GM19351 (cell line): ENCODE measurements around the gene IRF5.
"Not testable (repeated sequence)": the region's sequence is repeated elsewhere in the genome, so short reads cannot be mapped to it uniquely, and the experiment has no call there.

Source experiments
- ATAC-seq: cut with Tn5 transposase; IDR thresholded peaks from one replicate; pipeline ENCODE4 v1.9.1; 2021; ENCODE audit warnings: mild to moderate bottlenecking, moderate library complexity; ENCODE audit not compliant: unreplicated experiment

IRF5 gene

DNA sequence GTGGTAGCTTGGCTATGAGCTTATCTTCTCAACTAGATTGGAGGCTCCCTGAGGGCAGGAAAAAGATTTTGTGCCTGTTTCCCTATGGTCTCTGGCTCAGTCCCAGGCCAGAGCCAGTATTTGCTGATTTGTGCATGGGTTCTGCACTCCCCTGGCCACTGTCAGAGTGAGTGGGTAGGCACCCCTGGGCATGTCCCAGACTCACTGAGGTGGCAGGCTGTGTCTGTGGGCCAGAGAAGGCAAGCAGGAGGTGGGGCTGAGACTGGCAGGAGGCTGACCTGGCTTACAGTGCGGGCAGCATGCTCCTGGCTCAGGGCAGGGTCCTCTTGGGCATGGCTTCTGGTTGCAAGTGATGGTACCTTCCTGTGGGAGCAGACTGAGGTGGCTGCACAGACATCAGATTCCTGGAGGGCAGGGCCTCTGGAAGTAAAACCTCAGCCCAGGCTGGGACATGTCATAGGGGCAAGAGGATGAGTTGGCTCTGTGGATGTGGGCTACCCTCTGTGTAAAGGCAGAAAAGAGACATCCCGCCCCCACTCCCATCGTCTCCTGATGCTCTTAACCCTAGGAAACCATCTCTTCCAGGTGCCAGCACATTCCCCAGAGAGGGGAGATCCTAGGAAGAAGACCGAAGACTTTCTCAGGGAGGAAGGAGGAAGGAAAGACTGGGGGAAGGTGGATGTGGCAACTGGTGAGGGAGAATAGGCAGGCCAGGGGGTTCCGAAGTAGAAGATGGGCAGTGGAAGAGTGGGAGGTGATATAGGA, 31.5 kb upstream of the IRF5 start:
- no peak for ATAC-seq

DNA sequence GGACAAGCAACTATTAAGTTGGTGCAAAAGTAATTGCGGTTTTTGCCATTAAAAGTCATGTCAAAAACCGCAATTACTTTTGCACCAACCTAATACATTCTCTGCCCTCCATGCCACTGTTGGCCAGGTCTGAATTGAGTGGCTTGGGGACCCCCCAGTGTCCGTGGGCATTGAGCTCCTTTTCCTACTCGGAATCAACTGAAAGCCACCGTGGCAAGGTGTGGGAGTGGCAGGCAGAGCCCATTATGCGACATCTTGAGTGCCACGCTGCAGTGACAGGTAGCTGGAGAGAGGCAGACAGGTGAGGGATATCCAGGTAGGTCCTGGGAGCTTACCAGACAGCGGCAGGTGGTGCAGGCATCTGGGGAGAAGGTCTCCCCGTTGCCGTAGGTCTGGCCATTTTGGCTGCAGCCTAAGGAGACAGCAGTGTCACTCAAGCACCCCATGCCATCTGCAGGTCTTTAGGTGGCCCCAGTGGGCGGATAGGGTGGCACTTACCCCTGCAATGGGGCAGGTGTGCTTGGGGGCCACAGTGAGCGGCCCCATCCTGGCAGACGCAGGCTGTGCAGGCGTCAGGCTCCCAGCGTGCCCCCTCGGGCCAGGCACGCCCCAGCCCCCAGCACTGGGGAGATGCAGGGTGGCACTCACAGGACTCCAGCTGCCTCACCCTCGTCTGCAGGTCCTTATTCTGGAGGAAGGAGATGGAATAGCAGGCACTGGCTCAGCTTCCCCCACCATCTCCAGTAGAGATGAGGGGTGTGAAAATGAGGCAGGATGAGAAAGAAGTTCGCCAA, 30.8 kb upstream of the IRF5 start:
- no peak for ATAC-seq

DNA sequence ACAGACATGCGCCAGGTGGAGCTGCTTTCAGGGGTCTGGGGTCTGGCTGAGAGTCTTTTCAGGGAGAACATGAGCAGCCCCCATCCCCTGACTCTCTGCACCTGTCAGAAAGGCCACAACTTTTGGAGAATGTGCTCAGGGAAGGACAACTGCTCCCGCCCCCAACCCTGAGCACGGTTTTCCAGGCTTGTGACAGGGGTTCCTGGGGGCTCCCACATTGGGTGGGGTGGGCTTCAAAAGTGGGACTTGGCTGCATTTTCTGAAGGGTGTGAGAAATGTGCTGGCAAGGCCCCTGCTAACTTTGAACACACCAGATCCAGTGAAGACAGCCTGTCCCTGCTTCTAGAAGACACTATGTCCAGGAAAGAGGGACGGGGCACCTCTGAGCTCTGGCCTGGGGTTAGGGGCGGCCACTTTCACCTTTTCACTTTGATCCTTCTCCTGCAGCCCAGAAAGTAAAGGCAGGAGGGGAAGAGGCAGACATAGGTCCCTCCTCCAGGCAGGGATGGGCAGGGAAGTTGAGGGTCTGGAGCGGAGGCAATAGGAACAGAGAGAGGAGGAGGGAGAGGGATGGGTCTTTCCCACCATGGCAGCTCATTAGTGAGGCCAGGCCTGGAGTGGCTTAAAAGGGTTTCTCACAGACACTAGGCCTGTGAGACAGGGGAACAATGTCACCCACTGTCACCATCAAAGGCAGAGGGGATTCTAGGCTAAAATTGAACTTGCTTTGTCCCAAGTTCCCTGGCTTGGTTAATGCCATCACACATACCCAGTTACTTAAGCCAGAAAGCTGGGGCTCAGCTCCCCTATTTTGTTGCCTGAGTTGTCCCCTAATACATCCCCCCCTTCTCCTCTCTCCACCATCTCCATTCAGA, 28.7 kb upstream of the IRF5 start:
- ATAC-seq: no peak

DNA sequence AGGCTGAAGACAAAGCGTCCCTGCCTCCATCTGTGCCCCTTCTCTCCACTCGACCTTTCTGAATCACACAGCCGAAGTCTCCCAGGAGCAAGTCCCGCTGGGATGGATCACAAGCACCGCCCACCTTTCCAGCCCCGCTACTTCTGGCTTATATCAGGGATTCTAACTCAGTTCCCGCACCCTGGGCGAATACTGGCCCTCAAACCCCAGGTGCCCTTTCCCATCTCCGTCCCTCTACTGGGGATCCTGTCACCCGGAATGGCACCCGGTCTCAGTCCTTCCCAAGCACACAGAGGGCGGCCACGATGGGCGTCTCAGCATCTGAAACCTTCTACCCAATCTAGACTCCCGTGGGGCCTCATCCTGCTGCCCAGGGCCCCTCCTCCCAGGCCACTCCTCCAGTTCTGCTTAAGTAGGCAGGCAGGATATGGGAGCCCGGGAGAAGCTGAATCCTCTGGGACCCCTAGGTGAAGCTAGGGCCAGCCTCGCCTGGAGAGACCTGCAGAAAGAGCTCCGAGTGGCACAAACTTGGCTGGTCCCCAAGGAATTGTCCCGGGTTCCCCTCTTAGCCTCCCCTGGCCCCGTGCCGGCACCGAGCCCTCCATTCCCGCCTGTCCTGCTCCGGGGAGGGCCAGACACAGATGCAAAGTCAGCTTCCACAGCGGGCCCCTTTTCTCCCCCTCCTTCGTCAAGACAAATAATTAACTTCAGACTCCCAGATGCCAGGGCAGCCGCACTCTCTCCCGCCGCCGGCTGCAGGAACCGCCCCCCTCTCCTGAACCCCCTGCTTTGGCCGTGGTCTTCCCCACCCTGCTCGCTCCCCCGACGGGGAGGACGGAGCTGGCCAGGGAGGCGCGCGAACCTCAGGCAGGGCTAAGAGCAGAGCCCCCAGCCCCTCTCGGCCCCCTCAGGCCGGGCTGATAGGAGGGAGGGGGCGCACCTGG, 27.8 kb upstream of the IRF5 start:
- ATAC-seq: no peak

DNA sequence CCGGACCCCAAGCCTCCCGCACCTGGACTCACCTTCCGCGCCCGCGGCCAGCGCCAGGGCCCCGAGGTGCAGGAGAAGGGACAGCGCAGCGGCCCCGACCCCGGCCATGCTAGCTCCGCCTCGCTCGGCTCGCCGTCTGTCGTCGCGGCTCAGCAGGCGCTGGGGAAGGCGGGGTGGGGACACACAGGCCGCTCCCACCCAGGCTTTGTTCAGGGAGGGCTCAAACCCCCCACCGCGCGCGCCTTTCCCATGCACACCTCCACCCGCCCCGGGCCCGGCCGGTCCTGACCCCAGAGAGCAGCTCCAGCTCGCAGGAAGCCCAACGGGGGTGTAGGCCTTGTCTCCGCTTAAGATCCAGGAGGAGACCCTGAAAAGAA, 27.2 kb upstream of the IRF5 start, which contains the start of gene KCP:
Gene KCP, minus strand, starts transcription at position 141 of the 377 bp plus-strand sequence. Its CDS starts 33 bp downstream, at position 108.
- no peak for ATAC-seq

DNA sequence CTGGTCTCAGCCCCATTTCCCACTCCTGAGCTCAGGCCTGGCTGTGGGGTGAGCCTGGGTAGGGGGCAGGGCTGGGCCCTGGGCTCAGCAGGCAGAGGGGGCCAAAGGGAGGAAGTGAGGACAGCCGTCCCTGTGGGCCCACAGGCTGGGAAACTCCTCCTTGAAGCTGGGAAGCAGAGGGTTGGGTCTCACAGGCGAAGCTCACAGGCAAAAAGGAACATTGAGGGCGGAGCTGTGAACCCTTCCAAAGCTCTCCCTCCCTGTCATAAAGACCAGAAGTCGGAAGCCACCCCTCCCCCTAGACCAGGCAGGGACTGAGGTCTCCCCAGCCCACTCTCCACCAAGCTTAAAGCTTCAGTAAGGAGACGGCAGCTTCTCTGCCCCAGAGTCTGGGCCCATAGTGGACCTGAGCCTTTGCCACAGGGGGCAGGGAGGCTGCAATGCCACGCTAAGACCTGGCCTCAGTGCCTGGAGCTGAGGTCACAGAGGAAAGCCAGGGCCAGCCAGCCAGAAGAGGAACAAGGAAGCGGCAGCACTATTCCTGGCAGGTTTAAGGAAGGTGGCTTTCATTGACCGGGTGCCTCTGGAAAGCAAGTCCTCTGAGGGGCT, 26.2 kb upstream of the IRF5 start:
- no peak for ATAC-seq

DNA sequence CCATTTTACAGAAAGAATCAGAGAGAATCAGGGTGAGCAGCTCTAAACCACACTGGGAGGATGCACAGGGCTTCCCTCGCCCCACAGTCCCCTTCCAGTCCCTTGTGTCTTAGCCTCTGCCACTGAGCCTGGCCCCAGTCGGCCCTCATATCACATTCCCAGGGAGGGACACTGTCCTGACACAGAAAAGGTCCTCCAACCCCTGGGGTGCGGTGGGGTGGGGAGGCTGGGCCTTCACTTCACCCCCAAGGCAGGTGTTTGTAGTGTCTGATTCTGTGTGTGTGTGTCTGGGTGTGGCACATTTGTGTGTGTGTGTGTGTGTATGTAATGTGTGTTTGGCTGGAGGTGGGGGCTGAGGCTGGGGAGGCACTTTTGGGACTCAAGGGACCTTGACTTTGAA, 25.4 kb upstream of the IRF5 start:
- no peak for ATAC-seq

DNA sequence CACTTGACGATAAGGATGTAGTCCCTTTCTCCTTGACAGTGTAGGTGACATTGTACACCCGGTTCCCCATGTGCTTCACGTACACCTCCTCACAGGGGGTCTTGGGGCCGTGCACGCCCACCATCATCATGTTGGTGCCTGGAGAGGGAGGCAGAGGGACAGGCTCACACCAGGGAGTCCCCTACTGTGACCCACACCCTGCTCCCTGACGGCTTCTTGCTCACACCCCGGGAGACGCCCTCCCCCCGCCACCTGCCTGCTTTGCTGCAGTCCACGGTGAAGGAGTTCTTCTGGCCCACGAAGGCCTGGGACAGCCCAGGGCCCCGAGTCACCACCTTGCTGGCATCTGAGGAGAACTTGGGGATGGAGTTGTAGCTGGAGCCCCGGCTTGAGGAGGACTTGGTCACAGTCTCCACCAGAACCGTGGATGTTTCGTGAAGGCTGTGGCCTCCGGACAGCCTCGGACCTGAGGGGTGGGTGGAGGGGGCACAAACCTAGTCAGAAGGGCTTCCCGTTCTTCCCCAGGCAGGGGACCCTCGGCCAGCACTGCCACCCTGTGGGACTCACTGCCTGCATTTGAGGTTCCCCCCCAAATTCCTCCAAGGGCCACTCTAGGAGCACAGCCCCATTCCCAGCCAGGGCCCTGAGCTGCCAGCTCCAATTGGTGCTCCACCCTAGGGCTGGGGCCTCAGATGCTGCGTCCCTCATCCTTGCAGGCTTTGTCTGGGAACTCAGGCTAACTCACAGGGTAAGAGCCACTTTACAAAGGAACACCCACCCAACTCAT, 24.8 kb upstream of the IRF5 start:
- not testable (repeated sequence) for ATAC-seq

DNA sequence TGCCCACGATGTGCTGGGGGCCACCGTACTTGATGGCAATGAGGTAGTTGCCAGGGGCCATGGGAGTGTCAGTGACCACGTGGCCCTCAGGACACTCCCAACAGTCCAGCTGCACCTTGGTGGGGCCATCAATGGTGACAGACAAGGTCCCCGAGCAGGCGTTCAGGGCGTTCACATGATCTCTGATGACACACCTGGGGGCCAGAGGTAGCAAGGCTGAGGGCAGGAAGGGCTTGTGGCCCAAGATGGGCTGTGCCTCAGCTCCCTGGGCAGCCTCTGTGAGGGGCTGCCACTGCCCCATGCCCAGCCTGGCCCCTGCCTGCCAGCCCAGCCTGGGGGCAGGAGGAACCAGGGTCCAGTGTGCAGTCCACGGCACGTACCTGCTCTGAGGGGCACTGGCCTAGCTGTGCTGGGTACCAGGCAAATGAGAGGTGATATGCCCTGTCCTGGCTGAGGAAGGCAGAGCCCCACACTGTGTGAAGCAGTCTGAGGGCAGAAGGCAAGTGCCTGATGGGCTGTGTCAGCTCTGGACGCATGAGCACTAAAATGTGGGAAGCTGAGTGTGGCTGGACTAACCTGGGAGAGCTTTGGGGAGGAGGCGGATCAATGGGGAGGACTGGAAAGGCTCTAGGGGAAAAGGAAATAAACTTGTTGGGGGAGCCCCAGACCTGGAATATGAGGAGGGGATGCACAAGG, 23.7 kb upstream of the IRF5 start:
- no peak for ATAC-seq

DNA sequence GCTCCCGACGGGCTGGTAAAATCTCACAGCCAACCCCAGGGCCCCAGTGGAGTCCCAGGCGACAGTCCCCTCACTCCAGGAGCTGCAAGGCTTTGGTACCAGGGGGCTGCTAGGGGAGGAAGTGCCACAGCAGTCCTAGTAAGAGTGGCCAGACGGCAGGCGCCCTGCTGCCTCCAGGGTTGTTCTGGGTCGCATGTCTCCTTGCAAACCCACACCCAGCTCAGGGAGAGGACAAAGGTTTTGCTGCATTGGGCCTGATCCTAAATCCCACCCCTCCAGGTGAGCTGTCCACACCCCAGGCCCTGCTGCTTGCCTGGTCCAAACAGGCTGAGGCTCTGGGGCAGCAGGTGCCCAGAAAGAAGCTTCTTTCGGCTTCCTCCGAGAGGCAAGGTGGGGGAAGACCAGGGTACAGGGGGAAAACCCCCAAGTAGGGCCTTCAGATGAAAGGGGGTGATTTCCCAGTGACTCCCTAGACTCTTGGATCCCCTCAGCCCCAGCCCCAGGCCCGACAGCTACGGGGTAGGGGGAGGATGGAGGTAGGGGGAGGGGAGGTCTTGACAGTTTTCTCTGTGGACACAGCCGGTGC, 23.1 kb upstream of the IRF5 start:
- no peak for ATAC-seq

DNA sequence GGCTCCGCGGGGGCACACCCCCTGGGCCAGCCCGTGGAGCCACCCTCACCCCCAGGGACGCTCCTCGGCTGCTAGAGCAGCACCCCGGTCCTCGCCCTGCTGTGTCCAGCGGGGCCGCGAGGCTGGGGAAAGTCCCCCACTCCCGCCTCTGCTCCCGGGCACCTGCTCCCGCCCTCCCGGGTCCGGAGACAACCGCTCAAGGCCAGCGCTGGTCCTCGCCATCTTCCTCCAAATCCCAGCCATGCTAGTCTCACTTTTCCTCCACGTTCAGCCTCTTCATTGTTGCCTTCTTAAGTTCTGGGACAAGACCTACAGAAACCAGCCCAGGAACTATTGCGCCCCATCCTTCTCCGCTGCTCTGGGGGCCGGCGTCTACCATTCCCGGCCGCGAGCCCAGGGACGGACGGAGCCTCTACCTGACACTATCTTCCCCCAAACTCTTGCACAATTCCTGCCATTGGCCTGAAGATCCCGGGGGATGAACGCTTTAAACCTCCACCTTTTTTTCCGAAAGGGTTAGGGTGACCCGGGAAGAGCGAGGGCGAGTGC, 22.4 kb upstream of the IRF5 start:
- ATAC-seq: no peak

DNA sequence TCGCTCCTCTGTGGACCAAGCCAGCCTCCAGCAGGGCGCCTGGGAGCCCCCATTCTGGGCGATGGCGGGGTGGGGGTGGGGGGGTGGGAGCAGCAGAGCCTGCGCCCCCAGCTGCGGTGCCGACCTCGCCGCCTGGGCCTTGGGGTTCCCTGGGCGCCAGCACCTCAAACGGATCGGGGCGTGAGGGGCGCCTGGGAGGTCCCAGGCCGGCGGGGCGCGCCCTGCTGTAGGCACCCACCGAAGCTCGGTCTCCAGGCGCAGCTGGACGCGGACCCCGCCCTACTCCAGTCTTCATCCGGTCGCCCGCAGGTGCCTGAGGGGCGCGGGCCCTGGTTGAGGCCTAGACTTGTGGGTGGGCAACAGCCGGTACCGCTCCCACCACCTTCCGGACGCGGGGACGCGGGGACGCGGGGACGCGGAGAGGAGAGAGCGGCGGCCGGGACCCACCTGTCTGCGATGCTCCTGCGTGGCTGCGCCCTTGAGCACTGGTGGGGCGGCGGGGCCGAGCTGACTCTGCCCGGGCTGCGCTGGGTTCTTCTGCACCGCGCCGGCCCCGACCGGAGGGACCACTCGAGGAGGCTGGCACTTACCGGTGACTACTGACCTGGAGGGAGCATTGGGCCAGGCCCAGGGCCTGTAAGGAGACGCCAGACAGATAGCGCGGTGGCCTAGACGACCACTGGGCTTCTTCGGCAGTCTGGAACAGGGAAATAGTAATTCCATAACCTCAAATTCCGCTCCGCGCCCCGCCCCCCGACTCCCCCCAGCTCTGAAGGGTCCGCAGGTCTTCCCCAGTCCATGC, 21.7 kb upstream of the IRF5 start:
- ATAC-seq: no peak

DNA sequence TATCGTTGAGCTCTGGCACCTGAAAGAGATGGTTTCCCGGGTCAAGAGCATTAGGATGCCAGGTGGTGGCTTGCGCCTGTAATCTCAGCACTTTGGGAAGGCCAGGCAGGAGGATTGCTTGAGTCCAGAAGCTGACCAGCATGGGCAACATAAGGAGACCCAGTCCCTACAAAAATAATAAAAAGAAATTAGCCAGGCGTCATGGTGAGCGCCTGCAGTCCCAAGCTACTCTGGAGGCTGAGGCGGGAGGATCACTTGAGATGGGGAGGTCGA, 21.1 kb upstream of the IRF5 start:
- ATAC-seq: no peak

DNA sequence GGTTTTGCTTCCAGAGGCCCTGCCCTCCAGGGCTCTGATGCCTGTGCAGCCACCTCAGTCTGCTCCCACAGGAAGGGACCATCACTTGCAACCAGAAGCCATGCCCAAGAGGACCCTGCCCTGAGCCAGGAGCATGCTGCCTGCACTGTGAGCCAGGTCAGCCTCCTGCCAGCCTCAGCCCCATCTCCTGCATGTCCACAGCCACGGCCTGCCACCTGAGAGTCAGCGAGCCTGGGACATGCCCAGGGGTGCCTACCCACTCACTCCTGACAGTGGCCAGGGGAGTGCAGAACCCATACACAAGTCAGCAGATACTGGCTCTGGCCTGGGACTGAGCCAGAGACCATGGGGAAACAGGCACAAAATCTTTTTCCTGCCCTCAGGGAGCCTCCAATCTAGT, 20.6 kb upstream of the IRF5 start:
- no peak for ATAC-seq

DNA sequence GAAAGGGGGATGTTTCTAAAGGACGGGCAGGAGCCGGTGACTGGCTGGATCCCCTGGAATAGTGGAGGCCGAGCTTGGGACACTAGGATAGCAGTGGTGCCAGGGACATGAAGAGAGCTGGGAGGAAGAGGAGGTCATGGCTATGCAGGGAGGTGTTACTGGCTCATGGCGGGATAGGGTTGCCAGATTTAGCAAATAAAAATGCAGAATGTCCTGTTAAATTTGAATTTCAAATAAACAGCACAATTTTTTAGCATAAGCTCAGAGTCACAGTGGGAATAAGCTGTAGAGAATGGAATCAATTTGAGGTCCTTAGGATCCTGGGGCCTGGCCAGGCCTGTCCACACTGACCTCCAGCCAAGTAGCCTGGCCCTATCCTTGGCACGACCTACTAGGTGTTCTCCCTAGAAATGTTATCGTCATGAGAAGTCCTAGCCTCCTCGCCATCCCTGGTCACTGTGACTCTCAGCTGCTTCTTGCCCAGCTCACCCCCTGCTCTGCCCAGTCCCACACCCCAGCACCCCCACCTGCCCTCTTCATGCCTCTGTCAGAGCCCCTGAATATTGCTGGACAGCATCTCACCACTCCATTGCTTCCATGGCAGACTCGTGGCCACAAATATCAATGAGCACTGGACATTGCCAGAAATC, 19.6 kb upstream of the IRF5 start:
- no peak for ATAC-seq

DNA sequence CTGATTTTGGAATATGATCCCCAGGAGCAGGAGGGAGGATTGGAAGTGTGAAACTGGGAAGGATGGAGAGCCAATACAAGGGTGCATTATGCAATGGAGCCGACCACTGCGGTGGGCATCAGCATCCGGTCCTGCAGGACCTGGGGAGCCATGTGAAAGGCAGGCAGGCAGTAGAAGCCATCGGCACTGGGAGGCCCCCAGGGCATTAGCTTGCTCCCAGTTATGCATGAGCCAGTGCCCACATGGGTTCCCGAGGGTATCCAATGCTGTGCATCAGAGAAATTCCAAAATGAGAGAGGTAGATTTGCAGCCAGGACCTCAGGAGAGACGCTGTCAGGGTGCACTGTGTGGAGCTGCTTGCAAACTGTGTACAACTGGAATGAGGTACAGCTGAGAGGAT, 18.5 kb upstream of the IRF5 start:
- ATAC-seq: no peak
